K562 (cell line): ENCODE data around the gene TMEM242. TPM values are rescaled to one million over a fixed set of nuclear protein-coding genes. Genes with fewer than 3 reads are reported as not detected.

Source experiments
- ATAC-seq: fragments of 200-7000 bp; cut with Tn5 transposase; 3 replicates; pipeline ENCODE4 v1.9.1; 2020; ENCODE audit warnings: moderate library complexity
- BruUV-seq: library from RNA; stranded (reverse); fragments of 400-500 nt; replicated peaks from 2 replicates; lab custom pipeline; 2021; lab: Mats Ljungman, UMichigan
- CTCF ChIA-PET: fragments of 300-600 bp; formaldehyde crosslinking; extraction: SDS; loops from one replicate; lab custom pipeline; 2021; ENCODE audit warnings: low intra/inter-chr PET ratio; lab: Yijun Ruan, JAX
- POLR2A ChIA-PET: fragments of 300-600, 350-650 bp; sonication (Branson Sonifier 250); formaldehyde crosslinking; extraction: SDS; loops from one replicate; lab custom pipeline; 2021; ENCODE audit warnings: antibody characterized with exemption, inconsistent platforms; lab: Yijun Ruan, JAX
- DNase-seq, 4 experiments: peaks; one replicate each; pipeline versions ENCODE4 v3.0.0 to v3.0.0-alpha.2; 2011 to 2018; ENCODE audit warnings: low spot score in 3 of 4, mixed read lengths in 3 of 4; ENCODE audit errors: extremely low read depth in 1 of 4
- FAIRE-seq: peaks from 2 replicates; lab custom pipeline; 2011; peaks lifted over from hg19 to GRCh38; lab: Jason Lieb, UNC
- H2AFZ ChIP-seq: 2 replicates; pipeline ENCODE4 v1.6.0; 2011; ENCODE audit warnings: low read depth, low read length, control low read depth, inconsistent platforms
- H3K27ac ChIP-seq: fragments of 200-600 bp; 3 replicates; pipeline ENCODE4 v1.8.0; 2011; ENCODE audit warnings: low read depth, mild to moderate bottlenecking, control low read depth, inconsistent platforms, low read length, moderate library complexity, mixed read lengths; ENCODE audit errors: extremely low read depth
- H3K27me3 ChIP-seq, 2 experiments: fragments of 300-600 bp in 1 of 2; 2 replicates in 1 of 2; 3 replicates in 1 of 2; pipeline versions ENCODE4 v1.6.0 to v1.8.0; 2011; ENCODE audit warnings: inconsistent platforms in 2 of 2, low read length in 2 of 2, mild to moderate bottlenecking in 1 of 2, mixed read lengths in 1 of 2, moderate library complexity in 1 of 2; ENCODE audit not compliant: control insufficient read depth in 2 of 2, insufficient read depth in 2 of 2
- H3K36me3 ChIP-seq: fragments of 300-600 bp; 3 replicates; pipeline ENCODE4 v1.8.0; 2011; ENCODE audit warnings: mild to moderate bottlenecking, low read length, inconsistent platforms; ENCODE audit not compliant: control insufficient read depth, insufficient read depth
- H3K4me1 ChIP-seq, 2 experiments: fragments of 200-600 bp in 1 of 2; replicated peaks in 1 of 2; 2 replicates in 1 of 2; 3 replicates in 1 of 2; pipeline versions ENCODE4 v1.5.1 to v1.8.0; 2011; ENCODE audit warnings: inconsistent platforms in 2 of 2, low read length in 2 of 2, mild to moderate bottlenecking in 1 of 2, mixed read lengths in 1 of 2, moderate library complexity in 1 of 2; ENCODE audit not compliant: control insufficient read depth in 2 of 2, insufficient read depth in 2 of 2
- H3K4me2 ChIP-seq: 2 replicates; pipeline ENCODE4 v1.6.1; 2011; ENCODE audit warnings: low read length, control low read depth, inconsistent platforms, mixed read lengths; ENCODE audit not compliant: insufficient read depth
- H3K4me3 ChIP-seq: fragments of 200-600 bp; sonication (generic), shearing (Covaris generic); 2 replicates; pipeline ENCODE4 v1.5.1; 2016; ENCODE audit warnings: control low read depth, inconsistent platforms
- H3K79me2 ChIP-seq: fragments of 200-600 bp; 3 replicates; pipeline ENCODE4 v1.8.0; 2011; ENCODE audit warnings: low read length, inconsistent platforms; ENCODE audit not compliant: control insufficient read depth, insufficient read depth
- H3K9ac ChIP-seq, 2 experiments: 2 replicates each; pipeline versions ENCODE4 v1.6.0 to v1.6.1; 2011; ENCODE audit warnings: low read depth in 2 of 2, low read length in 2 of 2, control low read depth in 1 of 2, inconsistent platforms in 1 of 2, mild to moderate bottlenecking in 1 of 2, mixed read lengths in 1 of 2; ENCODE audit not compliant: insufficient read depth in 1 of 2
- H3K9me1 ChIP-seq: one replicate; pipeline ENCODE4 v1.6.0; 2011; ENCODE audit warnings: inconsistent platforms, mild to moderate bottlenecking, low read length, moderate library complexity; ENCODE audit not compliant: control insufficient read depth, insufficient read depth
- H3K9me3 ChIP-seq: replicated peaks from 2 replicates; pipeline ENCODE4 v1.5.1; 2011; ENCODE audit warnings: low read depth, low read length, inconsistent platforms; ENCODE audit not compliant: control insufficient read depth, insufficient read depth
- H4K20me1 ChIP-seq: replicated peaks from 2 replicates; pipeline ENCODE4 v1.6.1; 2011; ENCODE audit warnings: low read length, inconsistent platforms, mixed read lengths; ENCODE audit not compliant: control insufficient read depth, insufficient read depth
- CHD7 ChIP-seq: fragments of 200-600 bp; sonication (generic); IDR thresholded peaks from one replicate; pipeline ENCODE4 v1.6.1; 2012; ENCODE audit warnings: mild to moderate bottlenecking, low read depth, low read length, inconsistent platforms
- CTCF ChIP-seq, 3 experiments: IDR thresholded peaks in 2 of 3; conservative IDR thresholded peaks in 1 of 3; 2 replicates each; pipeline ENCODE4 v1.5.1; 2011 to 2012; ENCODE audit warnings: low read length in 3 of 3, mild to moderate bottlenecking in 3 of 3, control low read depth in 2 of 3, improper control_type of control experiment in 1 of 3, inconsistent platforms in 1 of 3, low read depth in 1 of 3, mixed read lengths in 1 of 3, moderate library complexity in 1 of 3; ENCODE audit not compliant: insufficient read depth in 2 of 3
- KDM5B ChIP-seq: fragments of 200-600 bp; sonication (generic); IDR thresholded peaks from 2 replicates; pipeline ENCODE4 v1.6.1; 2012; ENCODE audit warnings: low read depth, mild to moderate bottlenecking, moderate library complexity, low read length, control low read depth, inconsistent platforms; ENCODE audit not compliant: insufficient replicate concordance
- PHB ChIP-seq: fragments of 250-450 bp; sonication (Bioruptor Pico); IDR thresholded peaks from 2 replicates; pipeline ENCODE4 v1.5.0; 2021
- XRCC5 ChIP-seq: fragments of 200-400 bp; formaldehyde crosslinking; IDR thresholded peaks from 2 replicates; pipeline ENCODE4 v1.6.1; 2017; ENCODE audit warnings: low read depth, mild to moderate bottlenecking, low read length
- WGBS: fragments of 100-300 bp; shearing (Covaris generic); methylation state at CpG from one replicate; pipeline ENCODE4 v1.1.6; 2016; ENCODE audit warnings: low coverage, mixed read lengths; ENCODE audit not compliant: insufficient coverage; ENCODE audit errors: missing lambda C conversion rate; 5-methylcytosine and 5-hydroxymethylcytosine counted together
- in situ Hi-C: fragments of 300-500 bp; cut with MboI; formaldehyde crosslinking; loops from 4 replicates; pipeline ENCODE4 v1.15.0; 2018; ENCODE audit warnings: inconsistent platforms, mixed read lengths
- intact Hi-C: fragments of 100-400 bp; cut with micrococcal nuclease; formaldehyde crosslinking; loops from 2 replicates; pipeline ENCODE4 v1.14.2; 2022
- polyA plus RNA-seq, 8 experiments: library from polyadenylated mRNA; depleted of rRNA in 4 of 8; stranded (reverse) in 5 of 8; unstranded in 3 of 8; fragments of >200 nt; fragmentation: Nextera tagmentation in 2 of 8; fragmentation: Illumina TruSeq in 1 of 8; extraction: Ambion mirVana in 2 of 8; extraction: Trizol in 1 of 8; gene quantifications; 2 replicates each; pipeline versions ENCODE4 v1.2.1 to v1.2.3, GENCODE V29; 2011 to 2014; ENCODE audit warnings: inconsistent platforms in 1 of 8, missing spikeins in 1 of 8
- total RNA-seq, 7 experiments: library from RNA; depleted of rRNA in 6 of 7; stranded (reverse); fragments of >200 nt in 6 of 7; fragmentation: Illumina TruSeq in 2 of 7; extraction: Trizol in 2 of 7; gene quantifications; 2 replicates each; pipeline versions ENCODE4 v1.2.1 to v1.2.3, GENCODE V29; 2011 to 2021; ENCODE audit warnings: low replicate concordance in 1 of 7

Gene TMEM242
- total and polyA plus RNA-seq, 9 of the 15 experiments (the other 6 are each of a cell fraction or from before 2014, with no cell fraction given) = 9.5 to 35.3 (median 16.5) TPM

- Histone ChIP-seq H3K4me2 (no peak overlapping the region), H3K4me1 (peaks cover 0 to 3% of the 10 kb centered on the region in 2 experiments; a peak in 3 of 5 replicates), H3K27ac (no peak overlapping the region), H3K27me3 (no peaks in the 10 kb centered on the region; a peak in 1 of 5 replicates), H3K9me1 (no peaks in the 10 kb centered on the region), H2AFZ (no peak overlapping the region), H3K4me3 (no peak overlapping the region), H3K9ac (no peak overlapping the region), H4K20me1 (no peaks in the 10 kb centered on the region), H3K79me2 (no peaks in the 10 kb centered on the region), H3K36me3 (no peaks in the 10 kb centered on the region), H3K9me3 (no peaks in the 10 kb centered on the region)
- POLR2A ChIA-PET = interaction anchor here (0.7 to 5.7 kb wide), 3 partner anchors 13 to 900 kb away, joined by 3 to 68 read pairs (median 5); partner anchors contain the start of gene TMEM242
- TF ChIP-seq CHD7 (no peak), XRCC5 (no peak), KDM5B (no peak), CTCF (IDR thresholded peaks at IDR 0.05 in 2 of 3, conservative IDR thresholded peaks at IDR 0.05 in 1 of 3; ENCODE audit: insufficient read depth in 2 of 3, low read depth in 1 of 3, low read length in 3 of 3) (no peak), PHB (CRISPR knock-in tag) (no peak)
- ATAC-seq = no peak
- CTCF ChIA-PET = no interaction called here
- DNase-seq = no peak
- in situ Hi-C loops = no loop called here
- intact Hi-C loops = no loop called here
- no TSS peak for BruUV-seq
- WGBS = 72% methylated on average over 2 of the region's 2 CpGs
- FAIRE-seq = no peak
Measured at GRCh38 chr6:157337751-157338150, 14.4 kb upstream of the TMEM242 start.
